ENCODE data around the gene DPP9.
A peak's percentile ranks its signal among the peaks of the same experiment; 100 is the strongest.

The DPP9 gene

DNA sequence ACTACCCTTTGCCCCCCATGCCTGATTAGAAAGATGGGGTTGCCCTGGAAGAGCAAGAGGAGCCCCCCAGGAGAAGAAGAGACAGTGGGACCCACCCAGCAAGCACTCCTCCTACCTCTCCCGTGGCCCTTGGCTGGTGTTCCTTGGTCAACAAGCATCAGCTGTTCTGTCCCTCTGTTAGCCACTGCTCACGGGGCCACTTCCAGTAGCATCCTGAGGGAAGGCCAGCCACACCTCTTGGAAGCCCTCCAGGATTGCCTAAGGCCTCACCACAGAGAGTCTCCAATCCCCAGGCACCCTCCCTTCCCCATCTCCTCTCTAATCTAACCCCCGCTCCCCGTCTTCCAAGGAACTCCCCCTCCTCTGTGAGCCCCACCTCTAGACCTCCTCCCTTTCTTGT, 15.1 kb upstream of the DPP9 start:
- H3K4me3 ChIP-seq (ENCODE audit: extremely low read depth, insufficient read depth, low read length, poor library complexity, severe bottlenecking) = no peak overlapping the region
- no peak overlapping the region for H3K27ac ChIP-seq (ENCODE audit: low read depth, low read length, severe bottlenecking)
- H3K36me3 ChIP-seq (ENCODE audit: control insufficient read depth, insufficient read depth, low read length) = no peaks in the 10 kb centered on the region
- no peaks in the 10 kb centered on the region for H3K9me3 ChIP-seq (ENCODE audit: control insufficient read depth, low read length)
- WGBS, 2 experiments (ENCODE audit: insufficient coverage in 2 of 2) = 66 to 71% methylated on average over 3 to 4 of the region's 4 CpGs
- H3K4me1 ChIP-seq (ENCODE audit: control insufficient read depth, insufficient read depth, low read length, poor library complexity, severe bottlenecking) = no peaks in the 10 kb centered on the region

DNA sequence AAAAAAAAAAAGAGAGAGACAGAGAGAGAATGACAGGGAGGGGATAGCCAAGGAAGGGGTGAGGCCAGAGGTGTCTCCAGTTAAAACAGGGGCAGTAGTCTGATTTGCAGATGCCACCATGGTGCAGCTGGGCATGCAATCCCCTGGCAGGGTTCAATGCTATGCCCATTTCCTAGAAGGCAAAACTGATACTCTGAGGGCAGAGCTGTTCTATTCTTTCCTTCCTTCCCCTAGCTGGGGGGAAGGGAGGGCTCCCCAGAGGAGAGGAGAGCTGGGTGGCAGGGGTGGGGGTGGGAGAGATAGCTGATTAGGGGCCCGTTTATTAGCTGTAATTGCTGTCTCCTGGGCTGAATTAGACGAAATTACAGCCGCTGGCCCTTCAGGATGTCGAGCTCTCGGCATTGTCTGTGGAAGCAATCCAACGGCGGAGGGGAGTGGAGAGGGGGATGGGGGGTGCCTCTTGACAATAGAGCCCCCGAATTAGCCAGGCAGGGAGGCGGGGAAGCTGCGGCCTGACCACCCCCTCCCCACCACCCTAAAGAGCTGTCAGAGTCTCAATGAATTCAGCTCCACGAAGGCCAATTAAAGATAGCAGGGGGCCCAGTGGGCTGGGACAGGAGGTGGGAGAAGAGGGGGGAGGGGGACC, 14.4 kb upstream of the DPP9 start:
- WGBS, 2 experiments (ENCODE audit: insufficient coverage in 2 of 2) = 46% methylated on average over 6 of the region's 11 CpGs; no CpG with 5 or more reads in 1 of the 2 experiments
- Histone ChIP-seq H3K4me3 (ENCODE audit: extremely low read depth, insufficient read depth, low read length, poor library complexity, severe bottlenecking) (no peak overlapping the region), H3K36me3 (ENCODE audit: control insufficient read depth, insufficient read depth, low read length) (no peaks in the 10 kb centered on the region), H3K9me3 (ENCODE audit: control insufficient read depth, low read length) (no peaks in the 10 kb centered on the region), H3K27ac (ENCODE audit: low read depth, low read length, severe bottlenecking) (no peak overlapping the region), H3K4me1 (ENCODE audit: control insufficient read depth, insufficient read depth, low read length, poor library complexity, severe bottlenecking) (no peaks in the 10 kb centered on the region)

DNA sequence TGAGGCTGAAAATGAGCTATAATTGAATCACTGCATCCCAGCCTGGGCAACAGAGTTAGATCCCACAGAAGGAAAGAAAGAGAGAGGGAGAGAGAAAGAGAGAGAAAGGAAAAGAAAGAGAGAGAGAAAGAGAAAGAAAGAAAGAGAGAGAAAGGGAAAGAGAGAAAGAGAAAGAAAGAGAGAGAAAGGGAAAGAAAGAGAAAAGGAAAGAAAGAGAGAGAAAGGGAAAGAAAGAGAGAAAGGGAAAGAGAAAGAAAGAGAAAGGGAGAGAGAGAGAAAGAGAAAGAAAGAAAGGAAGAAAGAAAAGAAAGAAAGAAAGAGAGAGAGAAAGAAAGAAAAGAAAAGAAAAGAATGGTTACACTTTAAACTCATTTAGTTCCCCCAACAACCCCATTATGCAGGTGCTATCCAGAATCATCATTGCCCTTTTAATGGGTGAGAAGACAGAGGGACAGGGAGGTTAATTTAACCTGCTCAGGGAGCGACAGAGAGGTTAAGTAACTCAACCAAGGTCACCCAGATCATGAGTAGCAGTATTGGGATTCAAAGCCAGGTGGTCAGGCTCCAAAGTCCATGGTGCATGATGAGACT, 10.2 kb upstream of the DPP9 start:
- H3K4me3 ChIP-seq (ENCODE audit: extremely low read depth, insufficient read depth, low read length, poor library complexity, severe bottlenecking) = no peak overlapping the region
- no peaks in the 10 kb centered on the region for H3K36me3 ChIP-seq (ENCODE audit: control insufficient read depth, insufficient read depth, low read length)
- no peak overlapping the region for H3K27ac ChIP-seq (ENCODE audit: low read depth, low read length, severe bottlenecking)
- WGBS, 2 experiments (ENCODE audit: insufficient coverage in 2 of 2) = 75% methylated on average over 1 of the region's 1 CpG; no CpG with 5 or more reads in 1 of the 2 experiments
- no peaks in the 10 kb centered on the region for H3K9me3 ChIP-seq (ENCODE audit: control insufficient read depth, low read length)
- no peaks in the 10 kb centered on the region for H3K4me1 ChIP-seq (ENCODE audit: control insufficient read depth, insufficient read depth, low read length, poor library complexity, severe bottlenecking)

DNA sequence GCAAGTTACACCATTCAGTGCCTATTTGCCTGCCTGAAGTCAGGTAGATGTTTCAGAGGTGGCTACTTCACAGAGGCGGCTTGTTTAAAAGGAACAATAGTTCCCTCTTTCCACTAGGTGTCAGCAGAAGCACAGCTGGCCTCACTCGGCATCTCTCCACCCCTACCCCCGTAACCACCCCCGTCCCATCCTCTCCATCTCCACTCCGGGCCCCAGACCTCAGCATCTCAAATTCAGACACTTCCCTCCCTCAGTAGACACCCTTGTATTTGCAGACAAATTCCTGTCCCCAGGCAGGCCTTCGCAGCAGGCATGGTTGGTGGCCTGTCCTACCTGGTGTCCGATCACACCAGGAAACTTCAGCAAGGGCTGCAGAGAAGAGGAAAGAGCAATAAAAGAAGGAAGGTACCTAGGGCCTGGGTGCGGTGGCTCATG, 9.1 kb upstream of the DPP9 start:
- Histone ChIP-seq H3K27ac (ENCODE audit: low read depth, low read length, severe bottlenecking) (no peak overlapping the region), H3K36me3 (ENCODE audit: control insufficient read depth, insufficient read depth, low read length) (no peaks in the 10 kb centered on the region), H3K4me3 (ENCODE audit: extremely low read depth, insufficient read depth, low read length, poor library complexity, severe bottlenecking) (no peak overlapping the region), H3K4me1 (ENCODE audit: control insufficient read depth, insufficient read depth, low read length, poor library complexity, severe bottlenecking) (no peaks in the 10 kb centered on the region), H3K9me3 (ENCODE audit: control insufficient read depth, low read length) (no peaks in the 10 kb centered on the region)
- 26 to 29% methylated on average over 7 to 8 of the region's 8 CpGs for WGBS, 2 experiments (ENCODE audit: insufficient coverage in 2 of 2)

DNA sequence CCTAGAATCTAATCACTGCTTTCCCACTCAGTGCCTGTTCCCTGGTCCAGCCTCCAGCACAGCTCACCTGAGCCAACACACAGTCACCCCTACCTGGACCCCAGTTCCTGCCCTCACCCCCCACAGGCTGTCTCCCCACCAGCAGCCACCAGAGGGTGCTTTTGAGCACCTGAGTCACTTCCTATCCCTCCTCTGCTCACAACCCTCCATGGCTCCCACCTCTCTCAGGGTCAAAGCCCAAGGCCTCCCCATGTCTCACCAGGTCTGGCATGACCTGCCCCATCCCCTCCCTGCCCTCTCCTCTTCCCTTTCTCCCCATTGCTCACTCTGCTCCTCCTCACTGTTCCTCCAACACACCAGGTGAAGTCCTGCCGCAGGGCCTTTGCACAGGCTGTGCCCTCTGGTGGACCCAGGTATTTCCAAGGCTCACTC, 7.1 kb upstream of the DPP9 start:
- Histone ChIP-seq H3K4me3 (ENCODE audit: extremely low read depth, insufficient read depth, low read length, poor library complexity, severe bottlenecking) (no peak overlapping the region), H3K27ac (ENCODE audit: low read depth, low read length, severe bottlenecking) (no peak overlapping the region), H3K4me1 (ENCODE audit: control insufficient read depth, insufficient read depth, low read length, poor library complexity, severe bottlenecking) (no peaks in the 10 kb centered on the region), H3K9me3 (ENCODE audit: control insufficient read depth, low read length) (no peaks in the 10 kb centered on the region), H3K36me3 (ENCODE audit: control insufficient read depth, insufficient read depth, low read length) (no peaks in the 10 kb centered on the region)
- WGBS, 2 experiments (ENCODE audit: insufficient coverage in 2 of 2) = 100% methylated on average over 1 of the region's 1 CpG

DNA sequence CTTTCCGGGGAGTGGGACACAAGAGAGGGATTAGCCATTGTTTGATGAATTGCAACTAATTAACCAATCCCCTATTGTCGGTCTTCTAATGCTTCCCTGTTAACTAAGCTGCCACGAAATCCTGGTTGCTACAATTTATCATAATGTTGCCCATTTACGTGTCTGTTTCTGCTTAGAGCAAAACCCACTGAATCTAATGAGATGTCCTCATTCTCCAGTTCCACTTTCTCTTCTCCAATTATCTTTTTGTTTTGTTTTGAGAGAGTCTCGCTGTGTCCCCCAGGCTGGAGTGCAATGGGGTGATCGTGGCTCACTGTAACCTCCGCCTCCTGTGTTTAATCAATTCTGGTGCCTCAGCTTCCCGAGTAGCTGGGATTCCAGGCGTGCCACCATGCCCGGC, 5.2 kb upstream of the DPP9 start:
- WGBS, 2 experiments (ENCODE audit: insufficient coverage in 2 of 2) = 83 to 91% methylated on average over 9 to 10 of the region's 10 CpGs
- no peaks in the 10 kb centered on the region for H3K36me3 ChIP-seq (ENCODE audit: control insufficient read depth, insufficient read depth, low read length)
- H3K27ac ChIP-seq (ENCODE audit: low read depth, low read length, severe bottlenecking) = no peak overlapping the region
- no peaks in the 10 kb centered on the region for H3K9me3 ChIP-seq (ENCODE audit: control insufficient read depth, low read length)
- H3K4me1 ChIP-seq (ENCODE audit: control insufficient read depth, insufficient read depth, low read length, poor library complexity, severe bottlenecking) = no peaks in the 10 kb centered on the region
- H3K4me3 ChIP-seq (ENCODE audit: extremely low read depth, insufficient read depth, low read length, poor library complexity, severe bottlenecking) = no peak overlapping the region

DNA sequence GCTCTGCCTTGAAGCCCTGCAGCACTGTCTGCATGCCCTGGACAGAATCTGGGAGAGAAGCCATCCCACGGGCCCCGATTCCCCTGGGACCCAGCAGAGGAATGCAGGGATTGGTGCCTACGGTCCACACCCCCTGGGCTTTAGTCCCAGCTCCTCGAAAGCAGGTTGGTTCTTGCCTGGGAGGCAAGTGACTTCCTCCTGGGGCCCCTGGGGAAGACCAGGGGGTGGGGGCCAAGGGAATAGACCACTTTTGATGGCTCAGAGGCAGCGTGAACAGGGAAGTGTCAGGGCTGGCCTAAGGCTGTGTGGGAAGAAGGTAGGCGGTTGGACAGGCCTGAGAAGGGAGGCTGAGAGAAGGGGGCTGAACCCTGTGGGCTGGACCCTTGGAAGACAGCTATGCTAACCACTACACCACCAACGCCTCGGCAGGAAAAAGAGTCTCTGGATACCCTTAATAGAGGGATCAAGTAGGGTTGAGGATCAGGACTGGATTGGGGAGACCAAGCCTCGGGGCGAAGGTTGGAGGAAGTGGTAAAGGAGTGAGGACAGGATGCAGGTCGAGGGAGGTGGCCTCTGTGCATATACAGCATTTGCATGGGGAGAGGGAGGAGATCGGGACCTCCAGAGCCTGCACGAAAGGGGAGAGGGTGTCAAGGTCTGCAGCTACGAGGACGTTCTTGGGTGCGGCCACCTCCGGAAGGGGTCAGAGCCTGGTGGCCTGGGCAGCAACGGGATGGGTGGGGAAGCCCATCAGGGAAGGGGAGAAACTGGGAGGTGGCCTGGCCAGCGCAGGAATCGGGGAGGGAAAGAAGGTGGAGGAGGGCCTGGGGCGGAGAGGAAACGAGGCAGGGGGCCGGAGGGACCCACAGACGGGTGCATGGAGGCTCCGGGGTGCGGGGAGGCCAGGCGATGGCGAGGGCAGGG, 709 bp downstream of the DPP9 start:
- WGBS, 2 experiments (ENCODE audit: insufficient coverage in 2 of 2) = 3 to 11% methylated on average over 22 to 23 of the region's 28 CpGs
- Histone ChIP-seq H3K4me1 (ENCODE audit: control insufficient read depth, insufficient read depth, low read length, poor library complexity, severe bottlenecking) (peaks cover 7% of the 10 kb centered on the region), H3K36me3 (ENCODE audit: control insufficient read depth, insufficient read depth, low read length) (peaks cover 37% of the 10 kb centered on the region), H3K27ac (ENCODE audit: low read depth, low read length, severe bottlenecking) (peak overlapping the region; percentile 57), H3K9me3 (ENCODE audit: control insufficient read depth, low read length) (no peaks in the 10 kb centered on the region), H3K4me3 (ENCODE audit: extremely low read depth, insufficient read depth, low read length, poor library complexity, severe bottlenecking) (peak overlapping the region; percentile 100)

DNA sequence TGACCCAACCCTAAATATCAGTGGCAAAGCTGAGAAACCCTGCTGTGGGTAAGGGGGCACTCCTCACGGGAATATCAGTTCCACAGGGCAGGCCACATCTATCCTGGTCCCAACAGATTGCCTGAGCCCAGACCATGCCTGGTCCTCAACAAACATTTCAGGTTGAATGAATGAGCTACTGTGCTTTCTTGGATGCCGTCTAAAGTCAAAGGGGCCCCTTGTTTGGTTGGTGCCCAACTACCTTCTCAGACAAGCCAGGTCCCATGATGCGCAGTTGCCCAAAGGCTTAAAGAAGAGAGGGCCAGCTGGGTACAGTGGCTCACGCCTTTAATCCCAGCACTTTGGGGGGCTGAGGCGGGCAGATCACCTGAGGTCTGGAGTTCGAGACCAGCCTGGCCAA, 2.4 kb downstream of the DPP9 start:
- 84 to 98% methylated on average over 5 to 6 of the region's 6 CpGs for WGBS, 2 experiments (ENCODE audit: insufficient coverage in 2 of 2)
- H3K27ac ChIP-seq (ENCODE audit: low read depth, low read length, severe bottlenecking) = no peak overlapping the region

DNA sequence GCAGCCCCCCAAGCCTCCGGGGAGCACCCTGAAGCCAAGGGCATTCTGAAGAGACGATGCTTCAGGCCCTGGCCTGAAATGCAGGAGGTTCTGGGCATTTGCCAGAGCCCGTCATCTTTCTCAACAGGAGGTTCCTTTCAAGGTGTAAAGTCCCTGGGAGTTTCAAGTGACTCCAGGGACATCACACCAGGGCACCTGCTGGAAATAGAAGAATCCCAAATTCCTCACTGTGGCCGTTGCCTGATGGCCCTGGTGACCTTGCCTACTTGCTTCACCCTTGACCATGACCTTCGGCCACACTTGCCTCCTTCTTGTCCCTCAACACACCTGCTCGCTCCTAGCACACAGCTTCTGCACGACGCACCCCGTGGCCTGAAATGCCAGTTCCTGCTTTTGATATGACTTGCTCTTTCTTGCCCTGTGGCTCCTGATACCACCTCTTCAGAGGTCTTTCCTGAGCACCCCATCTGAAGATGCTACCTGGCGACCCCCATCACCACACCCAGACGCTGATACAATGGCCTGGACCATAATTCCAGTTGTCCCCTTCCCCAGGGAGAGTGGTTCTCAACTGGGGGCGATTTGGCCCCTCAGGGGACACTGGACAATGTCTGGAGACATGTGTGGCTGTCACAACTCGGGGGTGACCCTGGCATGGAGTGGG, 3.5 kb downstream of the DPP9 start:
- peaks cover 61% of the 10 kb centered on the region for H3K36me3 ChIP-seq (ENCODE audit: control insufficient read depth, insufficient read depth, low read length)
- 97% methylated on average over 11 to 12 of the region's 13 CpGs for WGBS, 2 experiments (ENCODE audit: insufficient coverage in 2 of 2)
- H3K27ac ChIP-seq (ENCODE audit: low read depth, low read length, severe bottlenecking) = no peak overlapping the region

More for the DNA sequence above, 2.4 kb downstream of the DPP9 start:
- H3K9me3 ChIP-seq (ENCODE audit: control insufficient read depth, low read length) = no peaks in the 10 kb centered on the region
- H3K36me3 ChIP-seq (ENCODE audit: control insufficient read depth, insufficient read depth, low read length) = peaks cover 51% of the 10 kb centered on the region
- H3K4me1 ChIP-seq (ENCODE audit: control insufficient read depth, insufficient read depth, low read length, poor library complexity, severe bottlenecking) = peaks cover 7% of the 10 kb centered on the region
- H3K4me3 ChIP-seq (ENCODE audit: extremely low read depth, insufficient read depth, low read length, poor library complexity, severe bottlenecking) = no peak overlapping the region

DNA sequence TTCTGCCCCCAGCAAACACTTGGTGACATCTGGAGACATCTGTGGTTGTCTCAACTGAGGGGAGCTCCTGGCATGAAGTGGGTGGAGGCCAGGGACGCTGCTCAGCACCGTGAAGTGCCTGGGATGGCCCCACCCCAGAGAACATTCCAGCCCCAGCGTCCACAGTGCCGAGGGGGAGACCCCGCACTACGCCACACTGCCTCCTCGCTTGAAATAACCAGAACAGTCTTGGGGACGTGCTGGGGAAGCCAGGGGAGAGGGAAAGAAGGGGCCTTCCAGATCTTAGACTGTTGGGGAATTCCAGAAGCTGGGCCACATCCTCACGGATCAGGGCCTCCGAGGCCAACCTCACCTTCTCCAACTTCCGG, 4.2 kb downstream of the DPP9 start:
- Histone ChIP-seq H3K36me3 (ENCODE audit: control insufficient read depth, insufficient read depth, low read length) (peaks cover 66% of the 10 kb centered on the region), H3K4me3 (ENCODE audit: extremely low read depth, insufficient read depth, low read length, poor library complexity, severe bottlenecking) (no peak overlapping the region), H3K4me1 (ENCODE audit: control insufficient read depth, insufficient read depth, low read length, poor library complexity, severe bottlenecking) (peaks cover 7% of the 10 kb centered on the region), H3K27ac (ENCODE audit: low read depth, low read length, severe bottlenecking) (no peak overlapping the region), H3K9me3 (ENCODE audit: control insufficient read depth, low read length) (no peaks in the 10 kb centered on the region)
- WGBS, 2 experiments (ENCODE audit: insufficient coverage in 2 of 2) = 92 to 97% methylated on average over 7 to 11 of the region's 11 CpGs

More for the DNA sequence above, 3.5 kb downstream of the DPP9 start:
- no peaks in the 10 kb centered on the region for H3K9me3 ChIP-seq (ENCODE audit: control insufficient read depth, low read length)
- peaks cover 7% of the 10 kb centered on the region for H3K4me1 ChIP-seq (ENCODE audit: control insufficient read depth, insufficient read depth, low read length, poor library complexity, severe bottlenecking)
- H3K4me3 ChIP-seq (ENCODE audit: extremely low read depth, insufficient read depth, low read length, poor library complexity, severe bottlenecking) = no peak overlapping the region

Measured in mesodermal cell (in vitro differentiated cells).